ENCODE data around the gene SLC22A23. TPM values are rescaled to one million over a fixed set of nuclear protein-coding genes. Genes with fewer than 3 reads are reported as not detected.

Gene SLC22A23
- total and polyA plus RNA-seq, 2 of the 4 experiments (the other 2 are of a cell fraction), result 0.72 to 1.6 TPM

- no peak overlapping the region for H2AK9ac ChIP-seq (replicated peaks; ENCODE audit: low read depth, low read length, poor library complexity)
- no peak overlapping the region for H3K4me3 ChIP-seq (ENCODE audit: insufficient read depth, low read depth, low read length)
- no peak for TF ChIP-seq USF2 (IDR thresholded peaks at IDR 0.05; ENCODE audit: low read depth, low read length)
- no peak for TF ChIP-seq CEBPB (IDR thresholded peaks at IDR 0.05; ENCODE audit: low read depth, low read length)
- TF ChIP-seq, protein P1, sequence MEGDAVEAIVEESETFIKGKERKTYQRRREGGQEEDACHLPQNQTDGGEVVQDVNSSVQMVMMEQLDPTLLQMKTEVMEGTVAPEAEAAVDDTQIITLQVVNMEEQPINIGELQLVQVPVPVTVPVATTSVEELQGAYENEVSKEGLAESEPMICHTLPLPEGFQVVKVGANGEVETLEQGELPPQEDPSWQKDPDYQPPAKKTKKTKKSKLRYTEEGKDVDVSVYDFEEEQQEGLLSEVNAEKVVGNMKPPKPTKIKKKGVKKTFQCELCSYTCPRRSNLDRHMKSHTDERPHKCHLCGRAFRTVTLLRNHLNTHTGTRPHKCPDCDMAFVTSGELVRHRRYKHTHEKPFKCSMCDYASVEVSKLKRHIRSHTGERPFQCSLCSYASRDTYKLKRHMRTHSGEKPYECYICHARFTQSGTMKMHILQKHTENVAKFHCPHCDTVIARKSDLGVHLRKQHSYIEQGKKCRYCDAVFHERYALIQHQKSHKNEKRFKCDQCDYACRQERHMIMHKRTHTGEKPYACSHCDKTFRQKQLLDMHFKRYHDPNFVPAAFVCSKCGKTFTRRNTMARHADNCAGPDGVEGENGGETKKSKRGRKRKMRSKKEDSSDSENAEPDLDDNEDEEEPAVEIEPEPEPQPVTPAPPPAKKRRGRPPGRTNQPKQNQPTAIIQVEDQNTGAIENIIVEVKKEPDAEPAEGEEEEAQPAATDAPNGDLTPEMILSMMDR (conservative IDR thresholded peaks at IDR 0.05; ENCODE audit: low read depth, low read length), result no peak
- TF ChIP-seq POLR2A (IDR thresholded peaks at IDR 0.05; ENCODE audit: low read depth, low read length), result no peak
- TF ChIP-seq MAZ (IDR thresholded peaks at IDR 0.05; ENCODE audit: borderline replicate concordance, low read depth, low read length), result no peak
- TF ChIP-seq RFX5 (IDR thresholded peaks at IDR 0.05; ENCODE audit: low read depth, low read length), result no peak
- no peak for TF ChIP-seq SMC3 (IDR thresholded peaks at IDR 0.05; ENCODE audit: low read depth, low read length)
- no peak for TF ChIP-seq BHLHE40 (IDR thresholded peaks at IDR 0.05; ENCODE audit: low read depth, low read length)
- TF ChIP-seq RCOR1 (IDR thresholded peaks at IDR 0.05; ENCODE audit: insufficient replicate concordance, low read length), result no peak
- TF ChIP-seq NFE2L2 (IDR thresholded peaks at IDR 0.05; ENCODE audit: low read depth, low read length), result no peak
- no peak overlapping the region for H3K56ac ChIP-seq (ENCODE audit: extremely low read depth, insufficient read depth, low read length)
- no peak overlapping the region for H2AK5ac ChIP-seq (ENCODE audit: low read depth, low read length)
- no peak overlapping the region for H3K9ac ChIP-seq (ENCODE audit: low read depth, low read length)
- no CpG with 5 or more reads among the region's 6 CpGs for WGBS, 2 experiments (ENCODE audit: extremely low coverage in 2 of 2, insufficient read length in 1 of 2)
- no peaks in the 10 kb centered on the region for H3K9me1 ChIP-seq (ENCODE audit: insufficient read depth, low read length)
- H3K27ac ChIP-seq (ENCODE audit: insufficient read depth, low read length), result no peak overlapping the region
- no peak overlapping the region for H2AFZ ChIP-seq (replicated peaks; ENCODE audit: low read length, poor library complexity)
- H4K20me1 ChIP-seq (ENCODE audit: insufficient read depth, low read length), result 0 out of 2 replicates have a peak, but pooled peaks cover 4% of the 10 kb centered on the region
- no peak overlapping the region for H3K14ac ChIP-seq (replicated peaks; ENCODE audit: low read depth, low read length)
- in situ Hi-C loops (cut with MboI; ENCODE audit: low sequenced_read_pairs), result no loop called here
- H2BK120ac ChIP-seq (ENCODE audit: low read depth, low read length), result no peak overlapping the region
- ChIA-PET CTCF (no interaction called here), POLR2A (ENCODE audit: unreplicated experiment) (no interaction called here)
- intact Hi-C loops (cut with micrococcal nuclease), result no loop called here
- H3K4me2 ChIP-seq (ENCODE audit: low read depth, low read length), result no peak overlapping the region
- H4K91ac ChIP-seq (ENCODE audit: insufficient read depth, low read depth, low read length), result no peak overlapping the region
- H2BK5ac ChIP-seq (ENCODE audit: low read depth, low read length, poor library complexity, severe bottlenecking), result no peak overlapping the region
- no peak overlapping the region for H2BK20ac ChIP-seq (ENCODE audit: low read depth, low read length)
- ATAC-seq (ENCODE audit: low read depth) (no peak), DNase-seq (no peak)
- peaks cover 2% of the 10 kb centered on the region; the same call in 1 of the 2 replicates for H3K4me1 ChIP-seq (ENCODE audit: control insufficient read depth, insufficient read depth, low read length)
- H3K9me3 ChIP-seq (ENCODE audit: control insufficient read depth, insufficient read depth, low read length), result no peaks in the 10 kb centered on the region
- H3K27me3 ChIP-seq (ENCODE audit: control insufficient read depth, insufficient read depth, low read length), result peaks cover 59% of the 10 kb centered on the region
- no peak overlapping the region for H3K4ac ChIP-seq (ENCODE audit: low read depth, low read length)
- no peak overlapping the region for H4K5ac ChIP-seq (ENCODE audit: low read depth, low read length)
- no TSS peak for BruUV-seq (replicated peaks)
- no peak overlapping the region for H4K8ac ChIP-seq (ENCODE audit: low read depth in 2 of 2, low read length in 2 of 2)
- no peaks in the 10 kb centered on the region for H3K79me1 ChIP-seq (ENCODE audit: low read depth in 1 of 2, low read length in 2 of 2)
- no peak overlapping the region for H3K23ac ChIP-seq (ENCODE audit: low read depth, low read length)
- dilution Hi-C loops (cut with HindIII; ENCODE audit: low sequenced_read_pairs, unreplicated experiment), result no loop called here
- H2BK15ac ChIP-seq (ENCODE audit: low read depth, low read length), result no peak overlapping the region
- no peak overlapping the region for H3K18ac ChIP-seq (ENCODE audit: low read depth, low read length)
- H3K36me3 ChIP-seq (ENCODE audit: control insufficient read depth, insufficient read depth, low read length), result no peaks in the 10 kb centered on the region
Measured at GRCh38 chr6:3458706-3459421, 2.0 kb upstream of the SLC22A23 start.
